ENCODE measurements around the gene CYB5R3. TPM values are rescaled to one million over a fixed set of nuclear protein-coding genes. Genes with fewer than 3 reads are reported as not detected.
A peak's percentile ranks its signal among the peaks of the same experiment; 100 is the strongest.
"Not testable (repeated sequence)": the region's sequence is repeated elsewhere in the genome, so short reads cannot be mapped to it uniquely, and the experiment has no call there.

The CYB5R3 gene
- total RNA-seq, 2 donors from 2014 or later: 125 to 455 TPM

DNA sequence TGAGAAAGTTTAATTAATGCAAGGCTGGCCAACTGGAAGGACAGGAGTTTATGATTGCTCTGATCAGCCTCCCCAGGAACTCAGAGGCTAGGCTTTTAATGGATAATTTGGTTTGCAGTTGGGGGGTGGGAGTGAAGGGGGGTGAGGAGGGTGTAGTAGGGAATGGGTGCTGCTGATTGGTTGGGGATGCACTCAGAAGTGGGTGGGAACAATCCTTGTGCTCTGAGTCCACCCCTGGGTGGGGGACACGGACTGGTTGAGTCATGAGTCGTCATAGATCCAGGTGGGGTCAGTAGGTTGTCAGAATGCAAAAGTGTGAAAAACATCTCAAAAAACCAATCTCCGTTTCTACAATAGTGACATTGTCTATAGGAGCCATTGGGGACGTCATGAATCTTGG lies 20.9 kb upstream of the CYB5R3 start:
- H3K4me3 ChIP-seq: no peak overlapping the region
- WGBS: 89% methylated on average over 4 of the region's 4 CpGs

DNA sequence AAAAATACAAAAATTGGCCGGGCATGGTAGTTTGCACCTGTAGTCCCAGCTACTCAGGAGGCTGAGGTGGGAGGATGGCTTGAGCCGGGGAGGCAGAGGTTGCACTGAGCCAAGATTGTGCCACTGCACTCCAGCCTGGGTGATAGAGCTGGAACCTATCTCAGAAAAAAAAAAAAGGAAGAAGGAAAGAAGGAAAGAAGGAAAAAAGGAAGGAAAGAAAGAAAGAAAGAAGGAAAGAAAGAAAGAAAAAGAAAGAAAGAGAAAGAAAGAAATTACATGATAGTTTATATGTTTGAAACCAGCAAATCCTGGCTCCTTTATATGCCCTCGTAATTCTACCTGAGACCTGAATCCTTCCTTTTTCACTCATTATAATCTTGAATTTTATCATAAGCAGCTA lies 17.2 kb upstream of the CYB5R3 start:
- not testable (repeated sequence) for DNase-seq (ENCODE audit: low spot score); H3K4me3 ChIP-seq; H3K27ac ChIP-seq; H3K36me3 ChIP-seq; H3K4me1 ChIP-seq (replicated peaks); H3K27me3 ChIP-seq (replicated peaks; ENCODE audit: insufficient read depth); H3K9me3 ChIP-seq
- intact Hi-C loops (cut with DNase I): loop anchor here (10.0 kb wide), 1 partner anchor 118 kb away; no protein-coding TSS in a partner anchor
- 93% methylated on average over 3 of the region's 3 CpGs for WGBS

More for the DNA sequence above, 20.9 kb upstream of the CYB5R3 start:
- no peaks in the 10 kb centered on the region for H3K36me3 ChIP-seq
- no peak overlapping the region for H3K27ac ChIP-seq
- no peaks in the 10 kb centered on the region for H3K4me1 ChIP-seq (replicated peaks)
- intact Hi-C loops (cut with DNase I): no loop called here
- TF ChIP-seq, protein P1, sequence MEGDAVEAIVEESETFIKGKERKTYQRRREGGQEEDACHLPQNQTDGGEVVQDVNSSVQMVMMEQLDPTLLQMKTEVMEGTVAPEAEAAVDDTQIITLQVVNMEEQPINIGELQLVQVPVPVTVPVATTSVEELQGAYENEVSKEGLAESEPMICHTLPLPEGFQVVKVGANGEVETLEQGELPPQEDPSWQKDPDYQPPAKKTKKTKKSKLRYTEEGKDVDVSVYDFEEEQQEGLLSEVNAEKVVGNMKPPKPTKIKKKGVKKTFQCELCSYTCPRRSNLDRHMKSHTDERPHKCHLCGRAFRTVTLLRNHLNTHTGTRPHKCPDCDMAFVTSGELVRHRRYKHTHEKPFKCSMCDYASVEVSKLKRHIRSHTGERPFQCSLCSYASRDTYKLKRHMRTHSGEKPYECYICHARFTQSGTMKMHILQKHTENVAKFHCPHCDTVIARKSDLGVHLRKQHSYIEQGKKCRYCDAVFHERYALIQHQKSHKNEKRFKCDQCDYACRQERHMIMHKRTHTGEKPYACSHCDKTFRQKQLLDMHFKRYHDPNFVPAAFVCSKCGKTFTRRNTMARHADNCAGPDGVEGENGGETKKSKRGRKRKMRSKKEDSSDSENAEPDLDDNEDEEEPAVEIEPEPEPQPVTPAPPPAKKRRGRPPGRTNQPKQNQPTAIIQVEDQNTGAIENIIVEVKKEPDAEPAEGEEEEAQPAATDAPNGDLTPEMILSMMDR (IDR thresholded peaks at IDR 0.05): no peak
- TF ChIP-seq POLR2AphosphoS5 (IDR thresholded peaks at IDR 0.05) (no peak), POLR2A (IDR thresholded peaks at IDR 0.05) (no peak)
- DNase-seq (ENCODE audit: low spot score): no peak
- H3K27me3 ChIP-seq (replicated peaks; ENCODE audit: insufficient read depth): no peaks in the 10 kb centered on the region
- no peaks in the 10 kb centered on the region for H3K9me3 ChIP-seq

DNA sequence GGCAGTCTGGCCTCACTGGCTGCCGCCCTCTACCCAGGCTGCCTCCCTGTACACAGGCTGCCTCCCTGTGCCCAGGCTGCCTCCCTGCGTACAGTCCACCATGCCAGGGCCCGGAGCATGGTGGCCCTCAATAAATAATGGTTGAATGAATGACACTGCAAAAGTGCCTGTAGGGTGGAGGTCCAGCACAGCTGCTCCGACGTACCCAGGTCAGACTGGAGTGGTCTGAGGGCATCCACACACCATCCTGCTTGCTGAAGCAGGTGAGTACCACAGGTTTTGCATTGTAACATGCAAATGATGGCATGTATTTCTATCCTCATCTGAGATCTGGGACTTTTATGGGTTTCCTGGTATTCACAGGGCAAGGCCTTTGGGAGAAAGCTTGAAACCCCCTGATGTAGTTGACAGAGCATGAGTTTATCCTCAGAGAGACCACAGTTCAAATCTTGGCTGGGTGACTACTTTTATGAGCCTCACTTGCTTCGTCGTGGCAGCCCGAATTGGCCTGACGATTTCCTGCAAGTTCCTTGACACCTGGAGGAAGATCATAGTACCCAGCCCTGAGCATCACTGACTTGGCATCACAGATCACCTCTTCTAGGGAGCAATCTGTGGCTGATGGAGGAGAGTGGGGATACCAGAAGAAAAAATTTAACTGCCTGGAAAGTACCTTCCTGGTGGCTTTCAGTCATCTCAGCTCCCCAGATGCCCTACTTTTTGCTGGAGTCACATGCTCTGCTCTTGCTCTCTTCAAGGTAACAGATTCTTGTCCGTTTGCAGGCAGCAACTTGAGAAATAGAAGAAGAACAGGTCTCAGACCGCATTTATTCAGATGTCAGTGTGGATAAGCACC lies 16.0 kb upstream of the CYB5R3 start:
- no peaks in the 10 kb centered on the region for H3K4me1 ChIP-seq (replicated peaks)
- H3K9me3 ChIP-seq: no peaks in the 10 kb centered on the region
- peak overlapping the region; percentile 51 to 63 for H3K27ac ChIP-seq
- DNase-seq (ENCODE audit: low spot score): peak; percentile 73
- no peaks in the 10 kb centered on the region for H3K27me3 ChIP-seq (replicated peaks; ENCODE audit: insufficient read depth)
- no peaks in the 10 kb centered on the region for H3K36me3 ChIP-seq
- no peak overlapping the region for H3K4me3 ChIP-seq
- TF ChIP-seq POLR2AphosphoS5 (IDR thresholded peaks at IDR 0.05): peak; percentile 83
- TF ChIP-seq, protein P1 (IDR thresholded peaks at IDR 0.05): no peak
- intact Hi-C loops (cut with DNase I): loop anchor here (5.0 to 10.0 kb wide), 3 partner anchors 52 to 142 kb away; no protein-coding TSS in a partner anchor
- 33% methylated on average over 11 of the region's 11 CpGs for WGBS

DNA sequence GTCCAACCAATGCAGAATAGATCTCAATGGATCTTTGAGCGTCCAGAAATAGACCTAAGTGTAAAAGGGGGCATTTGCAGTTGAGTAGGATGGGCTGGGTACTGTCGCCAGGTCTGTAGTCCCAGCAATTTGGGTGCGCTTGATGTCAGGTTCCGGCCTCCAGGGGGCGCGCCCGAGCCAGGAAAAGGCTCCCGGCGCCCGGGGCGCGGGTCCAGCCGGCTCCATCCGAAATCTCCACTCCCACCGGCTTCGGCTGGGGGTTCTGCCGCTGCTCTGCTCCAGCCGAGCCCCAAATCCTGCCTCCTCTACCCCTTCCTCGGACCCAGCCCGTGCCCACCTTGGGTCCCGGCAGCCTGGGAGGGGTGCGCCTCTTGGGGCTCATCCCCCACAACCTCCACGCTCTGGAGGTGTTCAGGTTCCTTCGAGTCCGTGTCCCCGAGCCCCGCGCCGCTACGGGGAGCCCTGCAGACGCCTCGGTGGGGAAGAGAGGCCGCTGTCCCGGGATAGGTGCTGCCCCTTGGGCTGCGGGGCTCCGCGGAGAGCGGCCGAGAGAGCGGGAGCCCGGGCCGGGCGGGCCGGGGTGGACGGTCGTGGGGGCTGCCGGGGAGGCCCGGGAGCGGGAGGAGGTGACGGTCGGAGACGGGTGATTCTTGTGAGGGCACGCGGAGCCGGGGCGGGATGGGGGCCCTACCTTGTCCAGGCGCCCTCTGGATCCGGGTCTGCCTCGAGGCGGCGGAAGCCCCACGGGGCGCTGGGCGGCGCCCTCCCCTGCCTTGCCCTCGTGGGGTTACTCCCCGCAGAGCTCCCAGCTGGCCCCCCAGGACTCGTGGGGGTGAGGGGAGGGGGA lies 13.0 kb upstream of the CYB5R3 start:
- TF ChIP-seq, protein P1 (IDR thresholded peaks at IDR 0.05): peak; percentile 80 to 91 (median 84)
- no peak for TF ChIP-seq POLR2A (IDR thresholded peaks at IDR 0.05)
- TF ChIP-seq POLR2AphosphoS5 (IDR thresholded peaks at IDR 0.05): peak; percentile 42
- no peaks in the 10 kb centered on the region for H3K9me3 ChIP-seq
- no peaks in the 10 kb centered on the region for H3K4me1 ChIP-seq (replicated peaks)
- peak overlapping the region; percentile 34 to 42 for H3K4me3 ChIP-seq
- DNase-seq (ENCODE audit: low spot score): peak; percentile 79
- H3K36me3 ChIP-seq: no peaks in the 10 kb centered on the region
- H3K27me3 ChIP-seq (replicated peaks; ENCODE audit: insufficient read depth): no peaks in the 10 kb centered on the region
- intact Hi-C loops (cut with DNase I): loop anchor here (5.0 to 10.0 kb wide), 3 partner anchors 55 to 145 kb away; no protein-coding TSS in a partner anchor
- peak overlapping the region; percentile 52 to 71 for H3K27ac ChIP-seq
- 8% methylated on average over 41 of the region's 68 CpGs for WGBS

DNA sequence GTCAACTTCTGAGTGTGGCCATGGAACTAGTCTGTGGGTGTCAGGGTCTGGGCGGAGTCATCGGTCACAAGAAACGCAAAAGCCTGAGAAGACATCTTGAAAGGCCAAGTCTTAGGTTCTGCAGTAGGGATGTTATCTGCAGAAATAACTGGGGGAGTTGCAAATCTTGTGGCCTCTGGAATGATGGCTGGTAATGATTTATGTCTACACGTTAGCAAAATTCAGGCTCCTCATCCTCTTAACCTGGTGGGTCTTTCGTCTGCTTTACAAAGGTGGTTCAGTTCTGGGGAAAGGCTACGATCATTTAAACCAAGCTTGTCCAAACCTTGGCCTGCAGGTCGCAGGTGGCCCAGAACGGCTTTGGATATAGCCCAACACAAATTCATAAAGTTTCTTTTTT lies 7.4 kb upstream of the CYB5R3 start:
- Histone ChIP-seq H3K4me1 (replicated peaks) (no peaks in the 10 kb centered on the region), H3K36me3 (no peaks in the 10 kb centered on the region), H3K9me3 (no peaks in the 10 kb centered on the region), H3K27me3 (replicated peaks; ENCODE audit: insufficient read depth) (no peaks in the 10 kb centered on the region), H3K4me3 (no peak overlapping the region), H3K27ac (no peak overlapping the region)
- DNase-seq (ENCODE audit: low spot score): no peak
- intact Hi-C loops (cut with DNase I): no loop called here
- TF ChIP-seq POLR2AphosphoS5 (IDR thresholded peaks at IDR 0.05) (no peak), POLR2A (IDR thresholded peaks at IDR 0.05) (no peak)
- TF ChIP-seq, protein P1 (IDR thresholded peaks at IDR 0.05): no peak
- 90% methylated on average over 8 of the region's 8 CpGs for WGBS

All from prostate gland (tissue), 2 donors.